Measurements from ENCODE around the gene ESX1.
"Not testable (repeated sequence)": the region's sequence is repeated elsewhere in the genome, so short reads cannot be mapped to it uniquely, and the experiment has no call there.

Gene ESX1

GRCh38 chrX:104254442-104255115 lies at the start of gene ESX1:
Gene ESX1, minus strand, starts transcription at chrX:104254933. Its CDS starts 84 bp downstream, at chrX:104254849.
- no peak for DNase-seq (ENCODE audit: low spot score)

DNA sequence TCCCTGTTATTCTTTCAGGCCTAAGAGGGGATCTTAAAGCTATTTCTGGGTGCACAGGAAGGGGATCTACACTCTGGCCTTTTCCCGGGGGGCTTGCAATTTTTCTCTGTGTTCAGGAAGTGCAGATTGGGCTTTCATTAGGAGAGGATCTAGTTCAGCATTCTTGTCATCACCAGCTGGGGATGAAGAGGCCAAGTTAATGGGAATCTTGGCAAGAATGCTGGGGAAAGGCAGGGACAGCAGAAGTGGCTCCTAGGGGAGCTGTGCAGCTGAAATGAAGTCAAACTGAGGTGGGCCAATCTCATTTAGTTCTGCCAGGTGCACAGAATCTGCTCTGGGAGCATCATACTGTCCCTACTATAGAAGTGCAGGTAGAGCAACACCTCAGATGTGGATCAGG lies 40.9 kb upstream of the ESX1 start:
- DNase-seq (ENCODE audit: low spot score) = no peak

DNA sequence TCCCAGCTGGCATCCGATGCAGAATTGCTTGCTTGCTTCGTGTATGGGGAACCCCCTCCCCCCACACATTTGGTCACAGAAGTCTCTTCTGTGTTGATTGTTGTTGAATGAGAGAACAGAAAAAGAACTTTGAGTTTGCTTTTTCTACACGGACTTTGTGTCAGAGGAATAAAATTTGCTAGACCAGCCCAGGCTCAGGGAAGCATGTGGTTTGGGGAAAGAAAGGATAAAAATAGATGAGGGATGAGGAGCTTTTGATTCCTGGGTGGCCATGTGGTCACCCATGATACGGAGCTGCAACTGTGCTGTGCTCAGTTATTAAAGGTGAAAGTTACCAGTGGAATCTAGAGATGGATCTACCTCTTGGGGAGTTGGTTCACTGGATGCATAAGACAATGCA lies 34.2 kb upstream of the ESX1 start:
- no peak for DNase-seq (ENCODE audit: low spot score)

GRCh38 chrX:104288269-104288668 lies 33.5 kb upstream of the ESX1 start:
- no peak for DNase-seq (ENCODE audit: low spot score)

GRCh38 chrX:104285201-104285600 lies 30.5 kb upstream of the ESX1 start:
- no peak for DNase-seq (ENCODE audit: low spot score)

GRCh38 chrX:104284507-104284906 lies 29.8 kb upstream of the ESX1 start:
- no peak for DNase-seq (ENCODE audit: low spot score)

- no peak for DNase-seq (ENCODE audit: low spot score)
These were observed 27.5 kb upstream of the ESX1 start for GRCh38 chrX:104282166-104282725.

- no peak for DNase-seq (ENCODE audit: low spot score)
These were observed 26.8 kb upstream of the ESX1 start for GRCh38 chrX:104281564-104281963.

GRCh38 chrX:104280609-104281008 lies 25.9 kb upstream of the ESX1 start:
- DNase-seq (ENCODE audit: low spot score) = no peak

GRCh38 chrX:104270916-104271512 lies 16.3 kb upstream of the ESX1 start:
- DNase-seq (ENCODE audit: low spot score) = no peak

DNA sequence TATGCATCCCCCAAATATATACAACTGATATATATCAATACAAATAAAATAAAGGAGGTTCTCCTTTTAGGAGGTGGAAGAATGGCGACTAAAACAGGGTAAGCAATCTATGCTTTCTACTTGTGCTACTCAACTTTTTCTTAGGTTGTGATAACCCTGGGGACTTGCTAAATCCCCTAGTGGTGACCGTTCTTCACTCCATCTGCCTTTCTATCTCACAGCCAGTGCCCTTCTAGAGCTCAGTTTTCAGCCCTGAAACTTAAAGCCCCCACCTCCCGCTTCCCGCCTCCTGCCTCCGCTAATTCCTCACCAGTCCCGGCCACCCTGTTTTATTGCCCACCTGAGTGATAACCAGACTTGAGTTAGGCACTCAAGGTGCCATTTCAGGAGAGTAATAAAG lies 15.5 kb upstream of the ESX1 start:
- DNase-seq (ENCODE audit: low spot score) = no peak

DNA sequence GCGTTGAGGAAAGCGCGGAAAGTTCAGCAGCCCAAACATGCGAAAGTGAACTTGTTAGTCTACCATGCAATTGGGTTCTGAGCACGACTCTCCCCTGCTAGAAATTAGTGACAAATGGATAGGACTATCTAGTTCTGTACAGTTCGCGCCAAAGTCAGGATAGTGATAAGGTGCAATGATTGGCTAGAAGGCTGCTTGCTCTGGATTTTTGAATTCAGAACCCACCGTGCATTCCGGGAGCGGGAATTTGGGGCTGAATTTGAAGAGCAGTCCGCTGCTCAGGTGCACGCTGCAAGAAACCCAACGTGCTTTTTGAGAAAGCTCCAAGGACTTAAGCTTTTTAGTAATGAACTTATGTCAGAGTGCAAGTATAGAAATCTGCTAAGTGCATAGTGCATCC lies 732 bp upstream of the ESX1 start:
- DNase-seq (ENCODE audit: low spot score) = no peak

DNA sequence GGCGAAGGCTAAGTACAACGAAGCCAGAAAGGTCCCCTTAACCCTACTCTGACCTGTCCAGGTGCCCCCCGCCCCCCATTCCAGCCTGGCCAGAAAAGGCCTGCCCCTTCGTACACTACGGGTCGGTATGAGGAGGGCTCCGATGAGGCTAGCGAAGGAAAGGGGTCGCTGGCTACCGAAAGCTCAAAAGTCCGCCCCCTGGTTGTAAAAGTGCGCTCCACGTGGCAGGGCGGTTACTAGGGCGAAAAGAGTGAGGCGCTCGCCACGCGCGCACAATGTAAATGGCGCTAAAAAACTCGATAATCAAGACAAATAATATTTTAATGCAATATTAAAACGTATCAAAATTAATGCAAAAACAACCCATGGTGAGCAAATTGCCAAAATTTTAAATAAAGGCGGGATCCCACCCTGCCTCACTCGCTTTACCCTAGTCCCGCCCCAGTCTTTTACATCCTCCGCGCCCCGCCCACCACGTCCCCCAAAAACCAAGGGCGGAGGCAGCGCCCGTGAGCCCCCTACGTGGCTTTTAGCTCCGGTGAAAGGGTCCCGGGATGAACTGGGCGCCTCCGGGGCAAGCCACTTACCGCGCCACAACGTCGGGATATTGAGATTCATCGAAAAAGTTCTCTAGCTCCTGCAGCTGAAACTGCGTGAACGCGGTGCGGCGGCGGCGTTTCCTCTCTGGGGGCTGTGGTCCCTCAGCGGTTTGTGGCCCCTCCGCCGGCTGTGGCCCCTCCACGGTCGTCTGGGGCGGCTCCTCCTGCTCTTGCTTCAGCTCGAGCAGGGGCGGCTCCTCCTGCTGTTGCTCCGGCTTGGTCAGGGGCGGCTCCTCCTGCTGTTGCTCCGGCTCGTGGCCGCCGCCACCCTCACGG lies 929 bp downstream of the ESX1 start:
- DNase-seq (ENCODE audit: low spot score) = no peak

DNA sequence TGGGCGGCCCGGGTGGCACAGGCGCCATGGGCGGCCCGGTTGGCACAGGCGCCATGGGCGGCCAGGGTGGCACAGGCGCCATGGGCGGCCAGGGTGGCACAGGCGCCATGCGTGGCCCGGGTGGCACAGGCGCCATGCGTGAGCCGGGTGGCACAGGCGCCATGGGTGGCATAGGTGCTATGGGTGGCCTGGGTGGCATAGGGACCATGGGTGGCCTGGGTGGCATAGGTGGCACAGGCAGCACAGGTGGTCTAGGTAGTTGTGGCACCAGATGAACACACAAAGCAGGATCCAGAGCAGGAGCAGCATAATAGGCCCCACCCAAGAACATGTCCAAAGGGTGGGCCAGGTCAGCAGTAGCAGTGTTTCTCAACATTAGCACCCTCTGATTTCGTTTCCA lies 4.3 kb downstream of the ESX1 start:
- no peak for DNase-seq (ENCODE audit: low spot score)

DNA sequence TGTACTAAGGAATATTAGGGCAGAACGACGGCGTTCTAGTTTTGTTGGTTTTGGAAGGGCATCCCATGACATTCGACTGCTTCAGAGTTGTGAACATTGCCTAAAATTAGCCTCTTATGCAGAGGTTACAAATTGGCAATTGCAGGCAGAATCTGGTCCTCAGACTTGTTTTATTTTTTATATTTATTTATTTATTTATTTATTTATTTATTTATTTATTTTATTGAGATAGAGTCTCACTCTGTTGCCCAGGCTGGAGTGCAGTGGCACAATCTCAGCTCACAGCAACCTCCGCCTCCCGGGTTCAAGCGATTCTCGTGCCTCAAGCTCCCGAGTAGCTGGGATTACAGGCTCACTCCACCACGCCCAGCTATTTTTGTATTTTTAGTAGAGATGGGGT lies 24.7 kb downstream of the ESX1 start:
- DNase-seq (ENCODE audit: low spot score) = not testable (repeated sequence)

GRCh38 chrX:104211187-104211586 lies 43.5 kb downstream of the ESX1 start:
- no peak for DNase-seq (ENCODE audit: low spot score)

DNA sequence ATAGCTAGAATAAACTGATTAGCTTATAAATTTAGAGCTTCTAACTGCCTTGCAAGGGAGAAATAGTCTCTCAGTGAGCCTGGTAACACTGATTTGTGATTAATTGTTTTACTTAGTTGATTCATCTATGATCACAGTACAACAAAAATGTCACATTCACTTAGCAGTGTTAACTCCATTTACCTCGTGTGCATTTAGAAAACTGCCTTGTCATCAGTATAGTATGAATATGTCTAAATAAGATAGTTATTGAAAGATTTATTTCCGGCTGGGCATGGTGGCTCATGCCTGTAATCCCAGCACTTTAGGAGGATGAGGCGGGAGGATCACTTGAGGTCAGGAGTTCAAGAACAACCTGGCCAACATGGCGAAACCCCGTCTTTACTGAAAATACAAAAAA lies 49.2 kb downstream of the ESX1 start:
- no peak for DNase-seq (ENCODE audit: low spot score)

Measured in CD4-positive, alpha-beta T cell treated with Interleukin-2 at 100 ng/mL for 4 hours (primary cell).